Prostate gland (tissue), 2 donors: Measurements from ENCODE around the gene SMIM3.

Experiments used
- POLR2A ChIP-seq: fragments of 450-650 bp; IDR thresholded peaks from one replicate; pipeline ENCODE4 v1.6.1; 2016; ENCODE audit warnings: antibody characterized with exemption, mild to moderate bottlenecking
- POLR2AphosphoS5 ChIP-seq: sonication (generic); formaldehyde crosslinking; IDR thresholded peaks from one replicate; pipeline ENCODE4 v1.6.1; 2017; ENCODE audit warnings: antibody characterized with exemption
- TF ChIP-seq, protein P1 (sequence below), 4 experiments: fragments of 200-600 bp in 2 of 4; fragments of 450-650 bp in 2 of 4; sonication (generic) in 2 of 4; IDR thresholded peaks; 1 replicate in 3 of 4; 2 replicates in 1 of 4; pipeline ENCODE4 v1.5.1; 2016 to 2019; ENCODE audit warnings: antibody characterized with exemption in 4 of 4, mild to moderate bottlenecking in 2 of 4, moderate library complexity in 2 of 4

DNA sequence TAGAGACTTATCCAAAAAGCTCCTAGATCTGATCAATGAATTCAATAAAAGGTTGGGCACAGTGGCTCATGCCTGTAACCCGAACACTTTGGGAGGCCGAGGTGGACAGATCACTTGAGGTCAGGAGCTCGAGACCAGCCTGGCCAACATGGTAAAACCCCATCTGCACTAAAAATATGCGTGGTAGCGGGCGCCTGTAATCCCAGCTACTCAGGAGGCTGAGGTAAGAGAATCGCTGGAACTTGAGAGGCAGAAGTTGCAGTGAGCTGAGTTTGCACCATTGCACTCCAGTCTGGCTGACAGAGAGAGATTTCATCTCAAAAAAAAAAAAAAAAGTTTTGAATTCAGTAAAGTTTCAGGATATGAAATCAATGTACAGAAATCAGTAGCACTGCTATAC, 39.7 kb upstream of the SMIM3 start:
- no peak for TF ChIP-seq POLR2A
- TF ChIP-seq, protein P1, sequence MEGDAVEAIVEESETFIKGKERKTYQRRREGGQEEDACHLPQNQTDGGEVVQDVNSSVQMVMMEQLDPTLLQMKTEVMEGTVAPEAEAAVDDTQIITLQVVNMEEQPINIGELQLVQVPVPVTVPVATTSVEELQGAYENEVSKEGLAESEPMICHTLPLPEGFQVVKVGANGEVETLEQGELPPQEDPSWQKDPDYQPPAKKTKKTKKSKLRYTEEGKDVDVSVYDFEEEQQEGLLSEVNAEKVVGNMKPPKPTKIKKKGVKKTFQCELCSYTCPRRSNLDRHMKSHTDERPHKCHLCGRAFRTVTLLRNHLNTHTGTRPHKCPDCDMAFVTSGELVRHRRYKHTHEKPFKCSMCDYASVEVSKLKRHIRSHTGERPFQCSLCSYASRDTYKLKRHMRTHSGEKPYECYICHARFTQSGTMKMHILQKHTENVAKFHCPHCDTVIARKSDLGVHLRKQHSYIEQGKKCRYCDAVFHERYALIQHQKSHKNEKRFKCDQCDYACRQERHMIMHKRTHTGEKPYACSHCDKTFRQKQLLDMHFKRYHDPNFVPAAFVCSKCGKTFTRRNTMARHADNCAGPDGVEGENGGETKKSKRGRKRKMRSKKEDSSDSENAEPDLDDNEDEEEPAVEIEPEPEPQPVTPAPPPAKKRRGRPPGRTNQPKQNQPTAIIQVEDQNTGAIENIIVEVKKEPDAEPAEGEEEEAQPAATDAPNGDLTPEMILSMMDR (IDR thresholded peaks at IDR 0.05) = no peak
- TF ChIP-seq POLR2AphosphoS5 = no peak
